BE2C (cell line): ENCODE data around the gene LRMDA.

Experiments
- DNase-seq: peaks from one replicate; pipeline ENCODE4 v3.0.0-alpha.2; 2020
- H3K27me3 ChIP-seq: fragments of 250-450 bp; sonication (Bioruptor Pico); 2 replicates; pipeline ENCODE4 v1.5.1; 2020; ENCODE audit warnings: mild to moderate bottlenecking
- H3K36me3 ChIP-seq: fragments of 250-450 bp; sonication (Bioruptor Pico); 2 replicates; pipeline ENCODE4 v1.5.1; 2020; ENCODE audit warnings: mild to moderate bottlenecking
- H3K4me1 ChIP-seq: fragments of 250-450 bp; sonication (Bioruptor Pico); 2 replicates; pipeline ENCODE4 v1.5.1; 2020
- H3K4me3 ChIP-seq: 2 replicates; pipeline ENCODE4 v1.5.1; 2011; ENCODE audit warnings: low read depth, low read length
- H3K9me3 ChIP-seq: fragments of 250-450 bp; sonication (Bioruptor Pico); 2 replicates; pipeline ENCODE4 v1.5.1; 2020
- TF ChIP-seq, protein P1 (sequence below): IDR thresholded peaks from 2 replicates; pipeline ENCODE4 v1.5.1; 2012; ENCODE audit warnings: mild to moderate bottlenecking, low read depth, low read length

The LRMDA gene

DNA sequence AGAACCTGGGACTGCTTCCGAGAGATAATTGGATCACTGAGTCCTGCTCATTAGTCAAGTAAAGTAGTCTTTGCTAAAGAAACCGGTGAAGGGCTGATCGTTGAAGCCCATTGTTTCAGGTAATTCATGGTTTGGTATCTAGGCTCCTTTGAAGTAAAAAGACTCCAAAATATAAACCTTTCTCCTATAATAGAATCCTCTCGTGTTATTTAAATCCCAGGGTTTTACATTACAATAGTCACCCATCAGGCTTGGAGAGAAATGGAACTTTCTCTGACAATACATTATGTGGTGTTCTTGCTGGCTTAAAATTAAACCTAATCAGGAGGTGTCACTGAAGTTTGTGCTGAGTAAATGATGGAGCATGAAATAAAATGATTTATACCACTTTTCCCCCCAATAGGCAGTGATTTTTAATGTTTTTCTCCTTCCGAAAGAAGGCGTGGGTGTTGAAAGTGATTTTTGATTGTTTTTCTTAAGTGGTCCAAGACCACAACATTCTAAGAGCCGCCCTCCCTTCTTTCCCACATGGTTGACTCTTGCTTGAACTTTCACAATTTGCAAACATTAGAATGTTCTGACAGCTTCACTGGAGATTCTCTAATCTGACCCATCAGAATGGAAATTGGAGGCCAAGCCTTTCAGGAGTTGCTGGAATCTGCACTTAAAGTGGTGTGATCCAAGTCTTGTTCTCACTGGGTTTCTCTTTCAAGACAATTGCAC, 44.2 kb downstream of the LRMDA start:
- TF ChIP-seq, protein P1, sequence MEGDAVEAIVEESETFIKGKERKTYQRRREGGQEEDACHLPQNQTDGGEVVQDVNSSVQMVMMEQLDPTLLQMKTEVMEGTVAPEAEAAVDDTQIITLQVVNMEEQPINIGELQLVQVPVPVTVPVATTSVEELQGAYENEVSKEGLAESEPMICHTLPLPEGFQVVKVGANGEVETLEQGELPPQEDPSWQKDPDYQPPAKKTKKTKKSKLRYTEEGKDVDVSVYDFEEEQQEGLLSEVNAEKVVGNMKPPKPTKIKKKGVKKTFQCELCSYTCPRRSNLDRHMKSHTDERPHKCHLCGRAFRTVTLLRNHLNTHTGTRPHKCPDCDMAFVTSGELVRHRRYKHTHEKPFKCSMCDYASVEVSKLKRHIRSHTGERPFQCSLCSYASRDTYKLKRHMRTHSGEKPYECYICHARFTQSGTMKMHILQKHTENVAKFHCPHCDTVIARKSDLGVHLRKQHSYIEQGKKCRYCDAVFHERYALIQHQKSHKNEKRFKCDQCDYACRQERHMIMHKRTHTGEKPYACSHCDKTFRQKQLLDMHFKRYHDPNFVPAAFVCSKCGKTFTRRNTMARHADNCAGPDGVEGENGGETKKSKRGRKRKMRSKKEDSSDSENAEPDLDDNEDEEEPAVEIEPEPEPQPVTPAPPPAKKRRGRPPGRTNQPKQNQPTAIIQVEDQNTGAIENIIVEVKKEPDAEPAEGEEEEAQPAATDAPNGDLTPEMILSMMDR: no peak
- Histone ChIP-seq H3K4me1 (peaks cover 9% of the 10 kb centered on the region), H3K9me3 (no peaks in the 10 kb centered on the region), H3K4me3 (no peak overlapping the region), H3K36me3 (no peaks in the 10 kb centered on the region), H3K27me3 (no peaks in the 10 kb centered on the region)
- DNase-seq: no peak

DNA sequence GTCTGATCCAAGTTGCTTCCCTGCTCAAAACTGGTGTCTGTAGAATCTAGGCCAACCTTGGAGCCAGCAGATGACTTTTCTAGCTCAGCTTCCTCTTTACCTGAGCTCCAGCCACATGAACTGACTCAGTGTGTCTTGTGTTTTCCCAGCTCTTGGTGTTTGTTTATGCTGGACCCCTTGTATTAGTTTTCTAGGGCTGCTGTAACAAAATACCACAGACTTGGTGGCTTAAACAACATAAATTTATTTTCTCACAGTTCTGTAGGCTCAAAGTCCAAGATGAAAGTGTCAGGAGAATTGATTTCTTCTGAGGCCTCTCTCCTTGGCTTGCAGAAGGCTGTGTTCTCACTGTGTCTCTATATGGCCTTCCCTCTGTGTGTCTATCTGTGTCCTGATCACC, 45.1 kb downstream of the LRMDA start:
- H3K9me3 ChIP-seq: no peaks in the 10 kb centered on the region
- H3K4me1 ChIP-seq: peaks cover 9% of the 10 kb centered on the region
- no peaks in the 10 kb centered on the region for H3K36me3 ChIP-seq
- DNase-seq: no peak
- no peaks in the 10 kb centered on the region for H3K27me3 ChIP-seq
- TF ChIP-seq, protein P1: no peak
- H3K4me3 ChIP-seq: no peak overlapping the region

DNA sequence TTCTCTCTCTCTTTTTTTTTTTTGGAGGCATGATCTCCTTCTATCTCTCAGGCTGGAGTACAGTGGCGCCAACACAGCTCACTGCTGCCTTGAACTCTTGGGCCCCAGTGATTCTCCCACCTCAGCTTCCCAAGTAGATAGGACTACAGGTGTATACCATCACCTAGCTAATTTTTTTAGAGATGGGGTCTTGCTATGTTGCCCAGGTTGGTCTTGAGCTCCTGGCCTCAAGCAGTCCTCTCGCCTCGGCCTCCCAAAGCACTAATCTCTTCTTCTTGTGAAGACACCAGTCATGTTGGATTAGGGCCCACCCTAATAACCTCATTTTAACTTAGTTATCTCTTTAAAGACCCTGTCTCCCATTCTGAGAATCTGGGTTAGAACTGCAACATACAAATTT, 45.6 kb downstream of the LRMDA start:
- no peak overlapping the region for H3K4me3 ChIP-seq

DNA sequence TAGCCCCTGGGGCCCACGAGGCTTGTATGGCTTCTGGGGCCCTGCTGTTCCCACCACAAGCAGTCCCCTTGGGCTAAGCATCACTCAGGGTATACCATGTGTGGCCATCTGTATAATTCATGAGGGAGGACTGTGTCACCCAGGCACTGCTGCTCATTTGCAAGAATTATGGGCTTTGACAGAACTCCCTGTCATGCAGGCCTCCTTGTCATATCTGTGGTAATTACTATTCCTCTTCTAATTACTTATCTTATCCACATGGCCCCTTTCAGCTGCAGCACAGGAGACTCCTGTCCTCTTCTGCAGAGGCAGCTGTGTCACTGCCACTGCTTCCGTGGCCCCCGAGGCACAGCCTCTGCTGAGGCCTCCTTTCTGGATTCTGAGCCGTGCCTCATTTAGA, 46.3 kb downstream of the LRMDA start:
- H3K4me1 ChIP-seq: peaks cover 9% of the 10 kb centered on the region
- no peaks in the 10 kb centered on the region for H3K27me3 ChIP-seq
- DNase-seq: peak; percentile 79
- H3K36me3 ChIP-seq: no peaks in the 10 kb centered on the region
- no peak overlapping the region for H3K4me3 ChIP-seq
- TF ChIP-seq, protein P1: no peak
- H3K9me3 ChIP-seq: no peaks in the 10 kb centered on the region

More for the DNA sequence above, 45.6 kb downstream of the LRMDA start:
- Histone ChIP-seq H3K27me3 (no peaks in the 10 kb centered on the region), H3K9me3 (no peaks in the 10 kb centered on the region), H3K36me3 (no peaks in the 10 kb centered on the region), H3K4me1 (peaks cover 9% of the 10 kb centered on the region)
- DNase-seq: no peak
- TF ChIP-seq, protein P1: no peak

DNA sequence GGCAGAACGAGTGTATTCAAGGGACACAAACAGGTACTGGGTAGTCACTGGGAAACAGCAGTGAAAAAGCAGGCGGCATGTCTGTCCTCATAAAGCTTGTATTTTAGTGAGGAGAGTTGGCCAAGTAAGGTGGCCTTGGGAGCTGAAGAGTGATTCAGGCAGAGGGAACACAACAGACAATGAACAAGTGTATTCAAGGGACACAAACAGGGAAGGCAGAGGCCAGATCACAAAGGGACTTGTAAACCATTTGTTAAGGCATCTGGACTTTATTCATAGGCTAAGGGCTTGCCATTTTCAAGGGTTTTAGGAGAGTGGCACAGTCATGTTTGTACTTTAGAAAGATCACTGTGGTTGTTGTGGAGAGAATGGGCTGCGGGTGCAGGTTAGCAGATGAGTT, 49.0 kb downstream of the LRMDA start:
- no peak for DNase-seq
- H3K27me3 ChIP-seq: no peaks in the 10 kb centered on the region

DNA sequence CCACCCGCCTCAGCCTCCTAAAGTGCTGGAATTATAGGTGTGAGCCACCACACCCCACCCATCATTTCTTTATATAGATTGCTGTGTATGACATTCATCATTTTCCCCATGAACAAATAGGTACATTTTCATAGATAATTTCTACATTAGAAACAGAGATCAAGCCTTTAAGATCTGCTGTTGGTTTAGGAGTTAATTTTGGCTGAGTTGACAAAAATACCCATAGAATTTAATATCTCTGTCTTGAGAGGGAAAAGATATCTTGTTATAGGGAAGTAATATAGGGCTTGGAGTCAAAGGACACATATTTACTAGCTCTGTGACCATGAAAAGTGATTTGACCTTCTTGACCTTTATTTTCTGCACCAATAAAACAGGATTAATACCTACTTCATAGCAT, 51.8 kb downstream of the LRMDA start:
- TF ChIP-seq, protein P1: no peak
- H3K36me3 ChIP-seq: no peaks in the 10 kb centered on the region
- no peaks in the 10 kb centered on the region for H3K27me3 ChIP-seq

More for the DNA sequence above, 49.0 kb downstream of the LRMDA start:
- Histone ChIP-seq H3K4me3 (no peak overlapping the region), H3K36me3 (no peaks in the 10 kb centered on the region), H3K4me1 (peaks cover 9% of the 10 kb centered on the region), H3K9me3 (no peaks in the 10 kb centered on the region)
- TF ChIP-seq, protein P1: no peak

More for the DNA sequence above, 51.8 kb downstream of the LRMDA start:
- Histone ChIP-seq H3K4me1 (peaks cover 1% of the 10 kb centered on the region; the same call in 1 of the 2 replicates), H3K9me3 (no peaks in the 10 kb centered on the region), H3K4me3 (no peak overlapping the region)
- DNase-seq: no peak
